Naive thymus-derived CD8-positive, alpha-beta T cell (primary cell): ENCODE data around the gene HDAC4. TPM values are rescaled to one million over a fixed set of nuclear protein-coding genes. Genes with fewer than 3 reads are reported as not detected.

ENCODE experiments used
- ATAC-seq, 2 donors: fragments of 150-1000 bp; cut with Tn5 transposase in 1 of 2; sonication (Bioruptor Pico), chemical (Tn5 transposase) in 1 of 2; 1 replicate in 1 of 2; 2 replicates in 1 of 2; pipeline ENCODE4 v1.10.0; 2021; ENCODE audit warnings: mild to moderate bottlenecking in 2 of 2, moderate library complexity in 2 of 2
- POLR2A ChIA-PET: fragments of 350-600 bp; sonication (Branson Sonifier 250); formaldehyde crosslinking; loops from one replicate; lab custom pipeline; 2021; ENCODE audit warnings: antibody characterized with exemption; lab: Charles Lee
- DNase-seq, 10 donors: peaks; one replicate each; pipeline versions ENCODE4 v3.0.0 to v3.0.0-alpha.2; 2020 to 2022
- H3K27ac Mint-ChIP-seq, 10 donors: one replicate each; pipeline ENCODE4 v1.8.0; 2020 to 2022; ENCODE audit warnings: mild to moderate bottlenecking in 10 of 10, mixed read lengths in 10 of 10, moderate library complexity in 4 of 10, inconsistent platforms in 1 of 10
- H3K27me3 Mint-ChIP-seq, 5 donors: one replicate each; pipeline ENCODE4 v1.8.0; 2021 to 2022; ENCODE audit warnings: mixed read lengths in 5 of 5
- H3K36me3 Mint-ChIP-seq, 3 donors: one replicate each; pipeline ENCODE4 v1.8.0; 2020 to 2022; ENCODE audit warnings: mixed read lengths in 3 of 3, mild to moderate bottlenecking in 2 of 3, inconsistent platforms in 1 of 3
- H3K4me1 Mint-ChIP-seq, 4 donors: one replicate each; pipeline ENCODE4 v1.8.0; 2021 to 2022; ENCODE audit warnings: mixed read lengths in 4 of 4
- H3K4me3 Mint-ChIP-seq, 10 donors: one replicate each; pipeline ENCODE4 v1.8.0; 2020 to 2022; ENCODE audit warnings: mild to moderate bottlenecking in 10 of 10, mixed read lengths in 10 of 10, moderate library complexity in 6 of 10, inconsistent platforms in 1 of 10
- H3K9me3 Mint-ChIP-seq, 9 donors: one replicate each; pipeline ENCODE4 v1.8.0; 2020 to 2022; ENCODE audit warnings: mixed read lengths in 9 of 9, mild to moderate bottlenecking in 3 of 9, inconsistent platforms in 1 of 9, moderate library complexity in 1 of 9
- polyA plus RNA-seq, 3 donors: library from polyadenylated mRNA; unstranded; fragments of 300-500 nt; fragmentation: Illumina TruSeq; gene quantifications; one replicate each; pipeline ENCODE4 v1.2.3, GENCODE V29; 2021
- total RNA-seq, 8 experiments: library from RNA in 2 of 8; stranded (reverse) in 2 of 8; gene quantifications; one replicate each; pipeline ENCODE4 v1.2.3 and lab custom pipeline; 2021 to 2026

HDAC4 gene
- total and polyA plus RNA-seq, 5 experiments from 2014 or later, result 2.8 to 37.3 (median 10.1) TPM

DNA sequence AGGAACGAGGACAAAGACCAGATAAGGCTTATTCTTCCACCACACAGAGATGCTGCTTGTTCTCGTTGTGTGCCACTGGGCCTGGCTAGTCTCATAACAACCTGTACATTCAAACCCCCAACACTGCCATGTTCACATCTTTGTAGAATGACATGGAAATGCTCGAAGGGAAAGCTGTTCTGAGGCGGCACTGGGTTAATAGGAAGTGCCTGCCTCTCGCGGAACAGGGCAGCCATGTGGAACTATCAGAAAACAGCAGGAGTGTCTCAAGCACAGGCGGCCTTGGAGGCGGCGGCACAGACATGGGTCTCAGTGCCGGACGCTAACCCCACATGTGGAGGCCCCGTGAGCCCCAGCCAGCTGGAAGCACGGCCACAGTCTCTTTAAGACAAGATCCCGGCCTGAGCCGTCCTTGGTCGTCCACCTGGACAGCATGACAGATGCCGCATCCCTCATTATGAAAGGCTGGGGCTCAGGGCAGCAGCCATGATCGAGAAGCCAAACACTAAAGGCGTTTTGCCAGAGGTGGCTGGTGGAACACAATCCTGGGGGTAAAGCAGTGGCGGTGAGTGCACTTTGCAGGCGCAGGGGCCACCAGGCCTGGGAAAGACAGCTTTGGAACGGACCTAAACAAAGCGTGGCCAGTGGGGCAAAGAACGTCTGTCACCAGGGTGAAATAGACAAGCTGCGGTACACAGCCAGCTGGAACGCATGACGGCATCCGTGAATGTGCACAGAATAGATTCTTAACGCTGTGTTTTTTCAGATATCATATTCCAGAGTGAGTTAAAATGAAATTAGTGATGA, 161.0 kb downstream of the HDAC4 start:
- no peak for ATAC-seq
- H3K27ac Mint-ChIP-seq, result peak overlapping the region in 2 of 10 donors; percentile 34 to 43
- H3K4me1 Mint-ChIP-seq, result peaks cover 34 to 85% (median 49%) of the 10 kb centered on the region in 4 donors

GRCh38 chr2:239238839-239239606, 161.8 kb downstream of the HDAC4 start:
- H3K4me3 Mint-ChIP-seq, result no peak overlapping the region

More for the DNA sequence above, 161.0 kb downstream of the HDAC4 start:
- no peaks in the 10 kb centered on the region for H3K27me3 Mint-ChIP-seq
- peaks cover 0 to 4% (median 0%) of the 10 kb centered on the region in 9 donors for H3K9me3 Mint-ChIP-seq
- H3K36me3 Mint-ChIP-seq, result peaks cover 0 to 7% (median 0%) of the 10 kb centered on the region in 3 donors
- DNase-seq, result no peak
- POLR2A ChIA-PET, result no interaction called here
- H3K4me3 Mint-ChIP-seq, result no peak overlapping the region

GRCh38 chr2:239238381-239238780, 162.4 kb downstream of the HDAC4 start:
- Mint-ChIP-seq H3K9me3 (peaks cover 0 to 2% (median 0%) of the 10 kb centered on the region in 9 donors), H3K27ac (peak overlapping the region in 1 of 10 donors; percentile 29), H3K4me3 (no peak overlapping the region), H3K36me3 (peaks cover 0 to 8% (median 0%) of the 10 kb centered on the region in 3 donors), H3K4me1 (peaks cover 27 to 90% (median 51%) of the 10 kb centered on the region in 4 donors), H3K27me3 (no peaks in the 10 kb centered on the region)
- POLR2A ChIA-PET, result no interaction called here
- ATAC-seq (no peak), DNase-seq (peak in 1 of 10 donors; percentile 7)

More at GRCh38 chr2:239238839-239239606, 161.8 kb downstream of the HDAC4 start:
- Mint-ChIP-seq H3K27me3 (no peaks in the 10 kb centered on the region), H3K4me1 (peaks cover 31 to 89% (median 50%) of the 10 kb centered on the region in 4 donors), H3K36me3 (peaks cover 0 to 8% (median 0%) of the 10 kb centered on the region in 3 donors), H3K27ac (peak overlapping the region in 1 of 10 donors; percentile 29), H3K9me3 (peaks cover 0 to 4% (median 0%) of the 10 kb centered on the region in 9 donors)
- DNase-seq, result no peak
- ATAC-seq, result no peak
- POLR2A ChIA-PET, result no interaction called here

GRCh38 chr2:239236808-239237205, 164.0 kb downstream of the HDAC4 start:
- ATAC-seq (no peak), DNase-seq (peak in 1 of 10 donors; percentile 11)
- Mint-ChIP-seq H3K4me3 (peak overlapping the region in 5 of 10 donors; percentile 33 to 62 (median 56)), H3K4me1 (peaks cover 25 to 88% (median 54%) of the 10 kb centered on the region in 4 donors), H3K36me3 (peaks cover 0 to 10% (median 0%) of the 10 kb centered on the region in 3 donors), H3K27ac (peak overlapping the region in 8 of 10 donors; percentile 21 to 83 (median 62)), H3K9me3 (no peaks in the 10 kb centered on the region), H3K27me3 (no peaks in the 10 kb centered on the region)
- POLR2A ChIA-PET, result interaction anchor here (0.7 to 1.4 kb wide), 4 partner anchors 16 to 1002 kb away, joined by 3 read pairs; partner anchors contain the start of gene HDAC4

DNA sequence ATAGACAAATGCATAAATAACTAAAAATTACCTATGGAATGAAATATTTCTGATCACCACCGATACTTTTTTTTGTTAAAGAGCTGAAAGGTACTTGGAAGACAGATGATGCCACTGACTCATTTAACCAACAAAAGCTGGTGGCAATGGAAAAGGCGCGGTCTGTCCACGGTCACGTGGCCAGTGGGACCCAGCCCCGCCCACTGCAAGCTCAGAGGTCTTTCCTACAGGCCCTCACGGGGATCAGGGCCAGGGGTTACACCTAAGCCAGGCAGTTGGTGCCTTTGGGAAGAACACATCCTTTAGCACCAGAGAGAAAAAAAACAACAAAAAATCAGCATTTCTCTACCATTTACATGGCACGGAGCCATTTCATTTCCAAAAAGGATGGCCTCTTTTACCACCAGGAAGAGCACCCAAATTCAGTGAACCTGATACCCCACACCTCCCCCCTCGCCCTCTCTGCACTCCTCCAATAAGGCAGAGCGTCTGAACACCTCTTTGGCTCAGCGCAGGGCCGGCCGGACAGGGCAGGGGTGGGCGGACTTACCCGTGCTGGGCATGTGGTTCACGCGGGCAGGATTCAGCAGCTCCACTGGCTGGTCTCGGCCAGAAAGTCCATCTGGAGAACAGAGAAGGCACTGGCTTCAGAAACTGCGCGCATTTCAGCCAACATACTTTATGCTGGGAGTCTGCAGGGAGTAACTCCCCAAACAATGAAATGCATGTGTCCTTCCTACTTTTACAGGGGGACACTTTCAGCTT, 164.6 kb downstream of the HDAC4 start:
- Mint-ChIP-seq H3K9me3 (no peaks in the 10 kb centered on the region), H3K4me1 (peaks cover 24 to 86% (median 50%) of the 10 kb centered on the region in 4 donors), H3K36me3 (peaks cover 0 to 10% (median 0%) of the 10 kb centered on the region in 3 donors), H3K4me3 (peak overlapping the region in 1 of 10 donors; percentile 38), H3K27ac (peak overlapping the region in 3 of 10 donors; percentile 21 to 43 (median 29)), H3K27me3 (no peaks in the 10 kb centered on the region)
- peak in 1 of 10 donors; percentile 14 for DNase-seq
- no peak for ATAC-seq
- POLR2A ChIA-PET, result interaction anchor here (0.7 to 1.4 kb wide), 4 partner anchors 17 to 1002 kb away, joined by 3 to 4 read pairs (median 3); partner anchors contain the start of gene HDAC4

- ATAC-seq (no peak), DNase-seq (peak in 1 of 10 donors; percentile 14)
- Mint-ChIP-seq H3K27me3 (no peaks in the 10 kb centered on the region), H3K27ac (peak overlapping the region in 4 of 10 donors; percentile 14 to 83 (median 34)), H3K36me3 (peaks cover 0 to 10% (median 0%) of the 10 kb centered on the region in 3 donors), H3K4me1 (peaks cover 30 to 87% (median 56%) of the 10 kb centered on the region in 4 donors), H3K9me3 (no peaks in the 10 kb centered on the region), H3K4me3 (peak overlapping the region in 4 of 10 donors; percentile 7 to 39 (median 23))
- POLR2A ChIA-PET, result interaction anchor here (1.2 to 1.4 kb wide), 3 partner anchors 16 to 32 kb away, joined by 3 to 7 read pairs (median 3); no protein-coding TSS in a partner anchor
Measured at GRCh38 chr2:239235311-239235710, 165.5 kb downstream of the HDAC4 start.

GRCh38 chr2:239234191-239235175, 166.3 kb downstream of the HDAC4 start:
- no peaks in the 10 kb centered on the region for H3K9me3 Mint-ChIP-seq
- peak overlapping the region in 8 of 10 donors; percentile 14 to 83 (median 46) for H3K27ac Mint-ChIP-seq
- ATAC-seq, result no peak
- H3K4me3 Mint-ChIP-seq, result peak overlapping the region in 2 of 10 donors; percentile 36 to 39
- POLR2A ChIA-PET, result interaction anchor here (1.2 to 1.4 kb wide), 3 partner anchors 17 to 33 kb away, joined by 3 to 7 read pairs (median 3); no protein-coding TSS in a partner anchor
- H3K27me3 Mint-ChIP-seq, result no peaks in the 10 kb centered on the region
- no peak for DNase-seq
- peaks cover 27 to 87% (median 55%) of the 10 kb centered on the region in 4 donors for H3K4me1 Mint-ChIP-seq
- peaks cover 0 to 10% (median 0%) of the 10 kb centered on the region in 3 donors for H3K36me3 Mint-ChIP-seq

DNA sequence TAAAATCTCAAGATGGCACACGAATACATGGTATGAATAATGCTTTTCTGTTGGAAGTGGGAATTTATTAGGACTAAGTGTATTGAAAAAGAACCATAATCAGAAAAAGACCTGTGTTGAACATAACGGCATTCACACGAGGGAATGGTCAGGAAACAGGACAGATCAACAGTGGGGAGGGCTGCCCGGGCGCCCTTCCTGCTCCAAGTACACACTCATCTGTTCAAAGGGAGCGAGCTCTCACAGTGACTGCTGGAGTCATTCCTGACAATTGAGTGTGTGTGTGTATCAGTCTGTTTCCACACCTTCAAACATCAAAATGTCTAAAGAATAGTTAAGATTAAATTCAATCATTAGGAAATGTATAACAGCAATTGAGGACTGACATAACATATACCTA, 167.2 kb downstream of the HDAC4 start:
- Mint-ChIP-seq H3K36me3 (peaks cover 0 to 10% (median 0%) of the 10 kb centered on the region in 3 donors), H3K4me1 (peaks cover 25 to 83% (median 56%) of the 10 kb centered on the region in 4 donors), H3K9me3 (no peaks in the 10 kb centered on the region), H3K27ac (peak overlapping the region in 7 of 10 donors; percentile 15 to 89 (median 75)), H3K27me3 (no peaks in the 10 kb centered on the region), H3K4me3 (peak overlapping the region in 4 of 10 donors; percentile 23 to 62 (median 36))
- DNase-seq, result no peak
- ATAC-seq, result no peak
- POLR2A ChIA-PET, result no interaction called here

DNA sequence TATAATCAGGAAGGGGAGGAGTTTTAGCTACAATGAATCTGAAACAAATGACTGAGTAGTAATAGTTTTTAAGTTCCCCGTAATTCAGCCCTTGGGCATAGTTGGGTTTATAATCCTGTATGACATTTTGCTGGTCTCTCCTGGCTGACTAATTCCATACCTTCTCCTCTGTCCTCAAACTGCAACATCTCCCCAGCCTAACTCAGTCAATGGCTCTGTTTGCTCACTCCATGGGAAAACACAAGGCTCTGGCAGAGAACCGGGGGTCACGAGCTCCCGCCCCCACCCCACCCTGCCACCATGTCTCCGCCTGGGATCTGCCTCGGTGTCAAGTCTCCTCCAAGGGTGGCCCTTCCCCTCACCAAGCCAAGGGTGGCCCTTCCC, 168.6 kb downstream of the HDAC4 start:
- no peaks in the 10 kb centered on the region for H3K9me3 Mint-ChIP-seq
- H3K4me3 Mint-ChIP-seq, result peak overlapping the region; percentile 50 to 76 (median 72)
- H3K36me3 Mint-ChIP-seq, result peaks cover 0 to 6% (median 0%) of the 10 kb centered on the region in 3 donors
- DNase-seq (no peak), ATAC-seq (peak in 1 of 2 donors; percentile 36)
- POLR2A ChIA-PET, result interaction anchor here (1.0 to 1.1 kb wide), 3 partner anchors 9 to 33 kb away, joined by 3 to 6 read pairs (median 3); no protein-coding TSS in a partner anchor
- peaks cover 27 to 85% (median 59%) of the 10 kb centered on the region in 4 donors for H3K4me1 Mint-ChIP-seq
- H3K27ac Mint-ChIP-seq, result peak overlapping the region; percentile 55 to 95 (median 90)
- no peaks in the 10 kb centered on the region for H3K27me3 Mint-ChIP-seq
